K562 (cell line): ENCODE results near the gene BRCA1. TPM values are rescaled to one million over a fixed set of nuclear protein-coding genes. Genes with fewer than 3 reads are reported as not detected.

Source experiments
- ATAC-seq: fragments of 200-7000 bp; cut with Tn5 transposase; 3 replicates; pipeline ENCODE4 v1.9.1; 2020; ENCODE audit warnings: moderate library complexity
- BruUV-seq: library from RNA; stranded (reverse); fragments of 400-500 nt; replicated peaks from 2 replicates; lab custom pipeline; 2021; lab: Mats Ljungman, UMichigan
- CTCF ChIA-PET: fragments of 300-600 bp; formaldehyde crosslinking; extraction: SDS; loops from one replicate; lab custom pipeline; 2021; ENCODE audit warnings: low intra/inter-chr PET ratio; lab: Yijun Ruan, JAX
- POLR2A ChIA-PET: fragments of 300-600, 350-650 bp; sonication (Branson Sonifier 250); formaldehyde crosslinking; extraction: SDS; loops from one replicate; lab custom pipeline; 2021; ENCODE audit warnings: antibody characterized with exemption, inconsistent platforms; lab: Yijun Ruan, JAX
- DNase-seq, 4 experiments: peaks; one replicate each; pipeline versions ENCODE4 v3.0.0 to v3.0.0-alpha.2; 2011 to 2018; ENCODE audit warnings: low spot score in 3 of 4, mixed read lengths in 3 of 4; ENCODE audit errors: extremely low read depth in 1 of 4
- FAIRE-seq: peaks from 2 replicates; lab custom pipeline; 2011; peaks lifted over from hg19 to GRCh38; lab: Jason Lieb, UNC
- H2AFZ ChIP-seq: 2 replicates; pipeline ENCODE4 v1.6.0; 2011; ENCODE audit warnings: low read depth, low read length, control low read depth, inconsistent platforms
- H3K27ac ChIP-seq: fragments of 200-600 bp; 3 replicates; pipeline ENCODE4 v1.8.0; 2011; ENCODE audit warnings: low read depth, mild to moderate bottlenecking, control low read depth, inconsistent platforms, low read length, moderate library complexity, mixed read lengths; ENCODE audit errors: extremely low read depth
- H3K27me3 ChIP-seq, 2 experiments: fragments of 300-600 bp in 1 of 2; 2 replicates in 1 of 2; 3 replicates in 1 of 2; pipeline versions ENCODE4 v1.6.0 to v1.8.0; 2011; ENCODE audit warnings: inconsistent platforms in 2 of 2, low read length in 2 of 2, mild to moderate bottlenecking in 1 of 2, mixed read lengths in 1 of 2, moderate library complexity in 1 of 2; ENCODE audit not compliant: control insufficient read depth in 2 of 2, insufficient read depth in 2 of 2
- H3K36me3 ChIP-seq: fragments of 300-600 bp; 3 replicates; pipeline ENCODE4 v1.8.0; 2011; ENCODE audit warnings: mild to moderate bottlenecking, low read length, inconsistent platforms; ENCODE audit not compliant: control insufficient read depth, insufficient read depth
- H3K4me1 ChIP-seq, 2 experiments: fragments of 200-600 bp in 1 of 2; replicated peaks in 1 of 2; 2 replicates in 1 of 2; 3 replicates in 1 of 2; pipeline versions ENCODE4 v1.5.1 to v1.8.0; 2011; ENCODE audit warnings: inconsistent platforms in 2 of 2, low read length in 2 of 2, mild to moderate bottlenecking in 1 of 2, mixed read lengths in 1 of 2, moderate library complexity in 1 of 2; ENCODE audit not compliant: control insufficient read depth in 2 of 2, insufficient read depth in 2 of 2
- H3K4me2 ChIP-seq: 2 replicates; pipeline ENCODE4 v1.6.1; 2011; ENCODE audit warnings: low read length, control low read depth, inconsistent platforms, mixed read lengths; ENCODE audit not compliant: insufficient read depth
- H3K4me3 ChIP-seq: fragments of 200-600 bp; sonication (generic), shearing (Covaris generic); 2 replicates; pipeline ENCODE4 v1.5.1; 2016; ENCODE audit warnings: control low read depth, inconsistent platforms
- H3K79me2 ChIP-seq: fragments of 200-600 bp; 3 replicates; pipeline ENCODE4 v1.8.0; 2011; ENCODE audit warnings: low read length, inconsistent platforms; ENCODE audit not compliant: control insufficient read depth, insufficient read depth
- H3K9ac ChIP-seq, 2 experiments: 2 replicates each; pipeline versions ENCODE4 v1.6.0 to v1.6.1; 2011; ENCODE audit warnings: low read depth in 2 of 2, low read length in 2 of 2, control low read depth in 1 of 2, inconsistent platforms in 1 of 2, mild to moderate bottlenecking in 1 of 2, mixed read lengths in 1 of 2; ENCODE audit not compliant: insufficient read depth in 1 of 2
- H3K9me1 ChIP-seq: one replicate; pipeline ENCODE4 v1.6.0; 2011; ENCODE audit warnings: inconsistent platforms, mild to moderate bottlenecking, low read length, moderate library complexity; ENCODE audit not compliant: control insufficient read depth, insufficient read depth
- H3K9me3 ChIP-seq: replicated peaks from 2 replicates; pipeline ENCODE4 v1.5.1; 2011; ENCODE audit warnings: low read depth, low read length, inconsistent platforms; ENCODE audit not compliant: control insufficient read depth, insufficient read depth
- H4K20me1 ChIP-seq: replicated peaks from 2 replicates; pipeline ENCODE4 v1.6.1; 2011; ENCODE audit warnings: low read length, inconsistent platforms, mixed read lengths; ENCODE audit not compliant: control insufficient read depth, insufficient read depth
- ARNT ChIP-seq, 2 experiments: fragments of 450-650 bp; IDR thresholded peaks; 2 replicates each; pipeline ENCODE4 v1.6.1; 2016; ENCODE audit warnings: mild to moderate bottlenecking in 1 of 2
- ASH1L ChIP-seq: fragments of 450-650 bp; IDR thresholded peaks from 2 replicates; pipeline ENCODE4 v1.6.1; 2018; ENCODE audit warnings: borderline replicate concordance, mild to moderate bottlenecking, low read depth; ENCODE audit not compliant: partially characterized antibody
- HMBOX1 ChIP-seq: sonication (generic); IDR thresholded peaks from 2 replicates; pipeline ENCODE4 v1.6.1; 2016
- KDM1A ChIP-seq, 2 experiments: fragments of 450-650 bp; IDR thresholded peaks; 2 replicates each; pipeline ENCODE4 v1.6.1; 2016; ENCODE audit warnings: mild to moderate bottlenecking in 2 of 2
- RBM14 ChIP-seq: fragments of 200-400 bp; formaldehyde crosslinking; IDR thresholded peaks from 2 replicates; pipeline ENCODE4 v1.6.1; 2018; ENCODE audit warnings: low read depth, mild to moderate bottlenecking, low read length, moderate library complexity, borderline replicate concordance; ENCODE audit not compliant: insufficient read depth
- TCF3 ChIP-seq: sonication (generic); formaldehyde crosslinking; IDR thresholded peaks from 2 replicates; pipeline ENCODE4 v1.4.0; 2020; ENCODE audit warnings: mild to moderate bottlenecking, missing genetic modification reagents
- THAP12 ChIP-seq: fragments of 250-450 bp; sonication (Bioruptor Pico); IDR thresholded peaks from 2 replicates; pipeline ENCODE4 v1.9.0; 2021; ENCODE audit warnings: mild to moderate bottlenecking, inconsistent platforms
- TSHZ1 ChIP-seq: fragments of 250-450 bp; sonication (Bioruptor Pico); IDR thresholded peaks from 2 replicates; pipeline ENCODE4 v1.4.0; 2020; ENCODE audit warnings: mild to moderate bottlenecking, moderate library complexity
- ZBED1 ChIP-seq: IDR thresholded peaks from 2 replicates; pipeline ENCODE4 v1.6.1; 2014
- ZNF696 ChIP-seq: fragments of 250-450 bp; sonication (Bioruptor Pico); conservative IDR thresholded peaks from 2 replicates; pipeline ENCODE4 v1.4.0; 2020; ENCODE audit warnings: mild to moderate bottlenecking, moderate library complexity
- WGBS: fragments of 100-300 bp; shearing (Covaris generic); methylation state at CpG from one replicate; pipeline ENCODE4 v1.1.6; 2016; ENCODE audit warnings: low coverage, mixed read lengths; ENCODE audit not compliant: insufficient coverage; ENCODE audit errors: missing lambda C conversion rate; 5-methylcytosine and 5-hydroxymethylcytosine counted together
- in situ Hi-C: fragments of 300-500 bp; cut with MboI; formaldehyde crosslinking; loops from 4 replicates; pipeline ENCODE4 v1.15.0; 2018; ENCODE audit warnings: inconsistent platforms, mixed read lengths
- intact Hi-C: fragments of 100-400 bp; cut with micrococcal nuclease; formaldehyde crosslinking; loops from 2 replicates; pipeline ENCODE4 v1.14.2; 2022
- polyA plus RNA-seq, 8 experiments: library from polyadenylated mRNA; depleted of rRNA in 4 of 8; stranded (reverse) in 5 of 8; unstranded in 3 of 8; fragments of >200 nt; fragmentation: Nextera tagmentation in 2 of 8; fragmentation: Illumina TruSeq in 1 of 8; extraction: Ambion mirVana in 2 of 8; extraction: Trizol in 1 of 8; gene quantifications; 2 replicates each; pipeline versions ENCODE4 v1.2.1 to v1.2.3, GENCODE V29; 2011 to 2014; ENCODE audit warnings: inconsistent platforms in 1 of 8, missing spikeins in 1 of 8
- total RNA-seq, 7 experiments: library from RNA; depleted of rRNA in 6 of 7; stranded (reverse); fragments of >200 nt in 6 of 7; fragmentation: Illumina TruSeq in 2 of 7; extraction: Trizol in 2 of 7; gene quantifications; 2 replicates each; pipeline versions ENCODE4 v1.2.1 to v1.2.3, GENCODE V29; 2011 to 2021; ENCODE audit warnings: low replicate concordance in 1 of 7
- TF ChIP-seq, protein P1 (sequence below): fragments of 250-450 bp; sonication (Bioruptor Pico); IDR thresholded peaks from 2 replicates; pipeline ENCODE4 v1.8.0; 2021; ENCODE audit warnings: borderline replicate concordance, mild to moderate bottlenecking, moderate library complexity; ENCODE audit not compliant: poor library complexity, severe bottlenecking

BRCA1 gene
- total and polyA plus RNA-seq, 9 of the 15 experiments (the other 6 are each of a cell fraction or from before 2014, with no cell fraction given): 25.9 to 95.3 (median 62.3) TPM

- TF ChIP-seq RBM14 (no peak), KDM1A (IDR thresholded peaks at IDR 0.05) (no peak), HMBOX1 (no peak), ARNT (IDR thresholded peaks at IDR 0.05) (no peak), THAP12 (CRISPR knock-in tag) (no peak), ASH1L (no peak), ZBED1 (no peak), TSHZ1 (CRISPR knock-in tag) (no peak), ZNF696 (no peak), TCF3 (no peak)
- TF ChIP-seq, protein P1, sequence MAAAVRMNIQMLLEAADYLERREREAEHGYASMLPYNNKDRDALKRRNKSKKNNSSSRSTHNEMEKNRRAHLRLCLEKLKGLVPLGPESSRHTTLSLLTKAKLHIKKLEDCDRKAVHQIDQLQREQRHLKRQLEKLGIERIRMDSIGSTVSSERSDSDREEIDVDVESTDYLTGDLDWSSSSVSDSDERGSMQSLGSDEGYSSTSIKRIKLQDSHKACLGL (CRISPR knock-in tag): no peak
- intact Hi-C loops (no loop called here), in situ Hi-C loops (no loop called here)
- Histone ChIP-seq H3K9me3 (no peaks in the 10 kb centered on the region), H3K4me3 (no peak overlapping the region), H3K9me1 (no peaks in the 10 kb centered on the region), H2AFZ (no peak overlapping the region), H3K36me3 (peaks cover 81% of the 10 kb centered on the region), H3K4me2 (no peak overlapping the region), H3K9ac (no peak overlapping the region), H3K79me2 (no peaks in the 10 kb centered on the region), H3K27me3 (no peaks in the 10 kb centered on the region), H3K27ac (no peak overlapping the region), H4K20me1 (no peaks in the 10 kb centered on the region), H3K4me1 (no peaks in the 10 kb centered on the region)
- FAIRE-seq (no peak), ATAC-seq (no peak), DNase-seq (no peak)
- CTCF ChIA-PET: no interaction called here
- BruUV-seq: no TSS peak
- POLR2A ChIA-PET: no interaction called here
- 92% methylated on average over 1 of the region's 1 CpG for WGBS
Observed at GRCh38 chr17:43051969-43052368, 73.2 kb downstream of the BRCA1 start.
